Right atrium auricular region (tissue), 2 donors: Measurements from ENCODE around the gene FGF18. TPM values are rescaled to one million over a fixed set of nuclear protein-coding genes. Genes with fewer than 3 reads are reported as not detected.

ENCODE experiments used
- DNase-seq: peaks from one replicate; pipeline ENCODE4 v3.0.0-alpha.2; 2019; ENCODE audit warnings: low spot score
- H3K27ac ChIP-seq, 2 donors: fragments of 200-600 bp; sonication (generic); 1 replicate in 1 of 2; 2 replicates in 1 of 2; pipeline ENCODE4 v1.5.1; 2016 to 2019
- H3K27me3 ChIP-seq, 2 donors: fragments of 200-600 bp; sonication (generic); one replicate each; pipeline versions ENCODE4 v1.5.1 to v1.6.0; 2017 to 2019
- H3K36me3 ChIP-seq: fragments of 200-600 bp; sonication (generic); one replicate; pipeline ENCODE4 v1.5.1; 2016
- H3K4me1 ChIP-seq, 2 donors: fragments of 200-600 bp; sonication (generic); one replicate each; pipeline versions ENCODE4 v1.5.1 to v1.6.0; 2017 to 2019
- H3K4me3 ChIP-seq, 2 donors: fragments of 200-600 bp; sonication (generic); 1 replicate in 1 of 2; 2 replicates in 1 of 2; pipeline ENCODE4 v1.5.1; 2017 to 2019; ENCODE audit warnings: mild to moderate bottlenecking in 1 of 2, moderate library complexity in 1 of 2
- H3K9me3 ChIP-seq, 2 donors: fragments of 200-600 bp; sonication (generic); one replicate each; pipeline ENCODE4 v1.5.1; 2019
- CTCF ChIP-seq, 2 donors: fragments of 200-600 bp; sonication (generic); IDR thresholded peaks; one replicate each; pipeline ENCODE4 v1.5.1; 2019; ENCODE audit warnings: antibody characterized with exemption in 2 of 2
- microRNA-seq, 2 donors: library from miRNA; unstranded; fragments of <30 nt; microRNA quantifications; one replicate each; pipeline ENCODE4, GENCODE V29; 2016 to 2017; ENCODE audit warnings: borderline number of aligned reads in 2 of 2, borderline replicate concordance in 1 of 2
- total RNA-seq, 2 donors: library from RNA; depleted of rRNA; stranded (reverse); fragments of >200 nt; gene quantifications; one replicate each; pipeline ENCODE4 v1.1.0, GENCODE V29; 2016

The FGF18 gene
- total RNA-seq, 2 donors from 2014 or later: 2.2 to 2.7 TPM

- DNase-seq: no peak
These were observed 87.5 kb downstream of the FGF18 start for GRCh38 chr5:171506951-171507350.

More at GRCh38 chr5:171506951-171507350, 87.5 kb downstream of the FGF18 start:
- Histone ChIP-seq H3K27me3 (no peaks in the 10 kb centered on the region), H3K4me1 (no peaks in the 10 kb centered on the region), H3K9me3 (no peaks in the 10 kb centered on the region), H3K36me3 (no peaks in the 10 kb centered on the region), H3K27ac (no peak overlapping the region), H3K4me3 (no peak overlapping the region)
- no peak for TF ChIP-seq CTCF (IDR thresholded peaks at IDR 0.05)

Small RNAs within 50 kb of the gene (microRNA-seq; reads per million reads assigned to microRNA genes)
- gene MIR3912: 0.71 reads per million in 2 donors

Other genes with a start within 250 kb of the FGF18 start
- not detected for gene TLX3, start 110.4 kb upstream of the FGF18 start, total RNA-seq
- gene NPM1, start 31.8 kb upstream of the FGF18 start, total RNA-seq: 100 to 1,000 TPM; 271 to 353 TPM